RWPE1 (cell line): Measurements from ENCODE around the gene POLA2.

Source experiments
- CTCF ChIA-PET: fragments of 350-600 bp; sonication (Branson Sonifier 250); formaldehyde crosslinking; extraction: SDS; loops from one replicate; lab custom pipeline; 2021; lab: Yijun Ruan, JAX
- POLR2A ChIA-PET: fragments of 400-600 bp; formaldehyde crosslinking; extraction: SDS; loops from one replicate; lab custom pipeline; 2020; ENCODE audit warnings: antibody characterized with exemption; ENCODE audit not compliant: low non-redundant PET; lab: Yijun Ruan, JAX
- DNase-seq: peaks from one replicate; pipeline ENCODE4 v3.0.0; 2012; ENCODE audit warnings: low spot score
- H3K27ac ChIP-seq: fragments of 450-650 bp; 2 replicates; pipeline ENCODE4 v1.5.1; 2017
- TF ChIP-seq, protein P1 (sequence below): fragments of 450-650 bp; conservative IDR thresholded peaks from 2 replicates; pipeline ENCODE4 v1.5.1; 2017; ENCODE audit warnings: low read depth, mild to moderate bottlenecking

POLA2 gene

DNA sequence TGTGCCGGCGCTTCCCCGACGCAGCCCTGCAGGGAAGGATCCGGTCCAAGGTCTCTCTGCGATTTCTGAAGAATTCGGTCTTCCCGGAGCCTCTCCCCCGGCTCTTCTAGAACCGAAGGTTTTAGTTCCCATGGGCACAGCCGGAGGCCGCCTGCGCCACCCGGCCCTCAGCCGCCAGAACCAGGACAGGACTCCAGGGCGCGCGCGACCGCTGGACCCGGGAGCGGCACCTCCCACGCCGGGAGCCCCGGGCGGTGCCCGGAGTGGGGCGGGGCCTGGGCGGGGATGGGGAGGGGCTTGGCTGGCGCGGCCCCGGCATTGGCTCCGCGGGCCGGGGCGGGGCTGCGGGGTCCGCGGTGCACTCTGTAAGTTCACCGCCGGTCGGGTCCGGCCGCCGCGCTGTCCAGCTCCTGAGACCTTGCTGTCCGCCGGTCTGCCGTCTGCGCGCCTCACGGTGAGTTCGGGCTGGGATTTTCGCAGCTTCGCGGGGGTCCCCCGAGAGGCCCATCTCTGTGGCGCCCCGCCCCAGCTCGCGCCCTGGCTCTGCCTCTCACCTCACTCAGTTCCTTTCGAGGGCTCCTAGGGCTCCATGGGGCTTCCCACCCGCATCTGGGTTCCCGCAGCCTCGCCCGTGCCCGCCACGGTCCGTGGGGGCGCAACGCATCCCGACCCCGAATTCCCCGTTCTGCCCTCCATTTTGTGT, 52.9 kb downstream of the POLA2 start, which contains the start of gene CDC42EP2:
Gene CDC42EP2 (plus strand): TSS at position 366 of the 703 bp plus-strand sequence. CDS start 6,033 bp downstream, outside the sequence.
- ChIA-PET POLR2A (no interaction called here), CTCF (interaction anchor here (0.6 to 3.0 kb wide), 26 partner anchors 9 to 300 kb away, joined by 3 to 83 read pairs (median 4); partner anchors contain the start of genes DPF2 and POLA2)
- TF ChIP-seq, protein P1, sequence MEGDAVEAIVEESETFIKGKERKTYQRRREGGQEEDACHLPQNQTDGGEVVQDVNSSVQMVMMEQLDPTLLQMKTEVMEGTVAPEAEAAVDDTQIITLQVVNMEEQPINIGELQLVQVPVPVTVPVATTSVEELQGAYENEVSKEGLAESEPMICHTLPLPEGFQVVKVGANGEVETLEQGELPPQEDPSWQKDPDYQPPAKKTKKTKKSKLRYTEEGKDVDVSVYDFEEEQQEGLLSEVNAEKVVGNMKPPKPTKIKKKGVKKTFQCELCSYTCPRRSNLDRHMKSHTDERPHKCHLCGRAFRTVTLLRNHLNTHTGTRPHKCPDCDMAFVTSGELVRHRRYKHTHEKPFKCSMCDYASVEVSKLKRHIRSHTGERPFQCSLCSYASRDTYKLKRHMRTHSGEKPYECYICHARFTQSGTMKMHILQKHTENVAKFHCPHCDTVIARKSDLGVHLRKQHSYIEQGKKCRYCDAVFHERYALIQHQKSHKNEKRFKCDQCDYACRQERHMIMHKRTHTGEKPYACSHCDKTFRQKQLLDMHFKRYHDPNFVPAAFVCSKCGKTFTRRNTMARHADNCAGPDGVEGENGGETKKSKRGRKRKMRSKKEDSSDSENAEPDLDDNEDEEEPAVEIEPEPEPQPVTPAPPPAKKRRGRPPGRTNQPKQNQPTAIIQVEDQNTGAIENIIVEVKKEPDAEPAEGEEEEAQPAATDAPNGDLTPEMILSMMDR = no peak
- DNase-seq = peak; percentile 90
- peak within 1 kb of the TSS; percentile 97 for H3K27ac ChIP-seq

DNA sequence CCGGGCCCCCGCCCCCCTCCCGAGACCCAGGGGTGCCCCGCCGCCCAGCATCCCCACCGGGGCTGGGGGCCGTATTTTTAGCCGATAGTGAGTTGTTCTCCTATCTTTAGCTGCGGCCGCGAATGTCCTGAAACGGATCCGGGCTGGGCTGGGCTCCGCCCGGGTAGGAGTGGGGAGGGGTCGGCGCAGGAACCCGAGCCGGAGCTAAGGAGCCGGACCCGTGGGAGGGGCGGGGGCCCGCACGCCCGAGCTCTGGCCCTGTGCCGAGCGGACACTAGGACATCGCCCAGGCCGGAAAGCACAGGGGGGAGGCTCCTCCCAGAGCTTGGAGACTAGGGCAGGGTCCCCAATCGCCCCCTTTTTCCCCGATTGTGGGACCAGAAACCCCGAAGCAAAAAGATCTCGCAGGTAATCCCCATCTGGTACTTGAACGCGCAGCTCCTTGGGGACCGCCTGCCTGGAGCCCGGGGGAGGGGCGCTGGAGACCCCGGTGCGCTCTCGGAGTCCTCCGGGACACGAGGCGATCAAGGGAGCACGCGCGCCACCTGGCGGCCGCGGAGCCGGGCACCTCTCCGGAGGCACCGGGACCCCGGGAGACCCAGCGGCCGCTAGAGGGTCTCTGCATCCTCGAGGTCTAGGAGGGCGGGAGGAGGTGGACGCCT, 53.6 kb downstream of the POLA2 start:
- ChIA-PET POLR2A (interaction anchor here (1.7 kb wide), 1 partner anchor 53 kb away, joined by 3 read pairs; the partner anchor contains the start of gene POLA2), CTCF (interaction anchor here (0.6 to 3.0 kb wide), 27 partner anchors 9 to 594 kb away, joined by 3 to 83 read pairs (median 4); partner anchors contain the start of genes DPF2 and POLA2)
- peak; percentile 61 for DNase-seq
- H3K27ac ChIP-seq = peak overlapping the region; percentile 97
- TF ChIP-seq, protein P1 = peak; percentile 96

DNA sequence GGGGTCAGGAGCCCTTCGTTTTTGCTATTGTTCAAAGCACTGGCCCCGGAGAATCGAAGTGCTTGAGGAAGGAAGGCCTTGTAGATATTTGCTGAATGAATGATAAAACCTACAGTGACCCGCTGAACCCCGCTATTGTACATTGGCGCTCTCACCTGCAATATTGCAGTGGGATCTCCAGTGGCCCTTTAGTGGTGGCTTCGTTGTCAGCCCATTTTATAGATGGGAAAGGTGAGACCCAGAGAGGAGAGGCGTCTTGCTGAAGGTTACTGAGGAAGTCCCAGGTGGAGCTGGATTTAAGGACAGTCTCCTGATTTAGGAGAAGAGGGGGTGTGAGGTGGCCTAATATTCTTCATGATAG, 54.1 kb downstream of the POLA2 start:
- no peak for DNase-seq
- POLR2A ChIA-PET = interaction anchor here (1.7 kb wide), 1 partner anchor 53 kb away, joined by 3 read pairs; the partner anchor contains the start of gene POLA2
- CTCF ChIA-PET = interaction anchor here (0.5 to 3.0 kb wide), 15 partner anchors 13 to 931 kb away, joined by 3 to 83 read pairs (median 4); partner anchors contain the start of genes DPF2 and POLA2
- TF ChIP-seq, protein P1 = peak; percentile 45
- H3K27ac ChIP-seq = peak overlapping the region; percentile 97

DNA sequence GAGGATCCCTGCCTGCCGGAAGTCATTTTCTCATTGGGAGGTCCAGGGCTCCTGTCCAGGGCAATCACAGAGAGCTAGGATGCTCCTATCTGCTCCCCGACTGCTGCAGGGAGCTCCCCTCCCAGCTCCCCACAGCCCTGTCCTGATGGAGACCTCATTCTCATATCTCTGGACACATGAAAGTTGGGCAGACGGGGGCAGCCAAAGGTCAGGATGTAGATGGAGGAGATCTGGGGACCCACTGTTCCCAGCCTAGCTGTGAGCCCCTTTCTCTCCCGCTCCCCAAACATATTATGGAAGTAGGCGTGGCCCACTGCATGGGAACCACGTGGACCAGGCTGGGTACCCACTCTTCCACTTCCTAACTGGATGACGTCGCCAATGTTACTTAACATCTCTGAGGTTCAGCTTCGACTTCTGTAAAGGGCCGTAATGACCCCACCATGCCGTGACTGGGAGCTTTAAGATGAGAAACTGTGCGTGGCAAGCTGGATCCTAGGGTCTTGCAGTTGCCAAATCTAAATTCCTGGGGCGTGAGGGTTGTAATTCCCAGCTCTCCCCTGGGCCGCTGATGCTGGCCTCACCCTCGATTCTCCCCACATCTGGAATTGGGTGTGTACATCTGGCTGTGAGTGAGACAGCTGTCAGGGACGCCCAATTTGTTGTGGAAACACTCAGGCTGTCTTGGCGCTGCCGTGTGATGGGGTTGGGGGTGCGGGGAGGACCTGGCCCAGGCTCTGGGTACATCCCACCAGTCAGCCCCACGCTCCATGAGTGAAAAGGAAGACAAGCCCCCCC, 54.7 kb downstream of the POLA2 start:
- H3K27ac ChIP-seq = peak overlapping the region; percentile 97
- TF ChIP-seq, protein P1 = no peak
- POLR2A ChIA-PET = interaction anchor here (1.7 kb wide), 1 partner anchor 54 kb away, joined by 3 read pairs; the partner anchor contains the start of gene POLA2
- CTCF ChIA-PET = interaction anchor here (0.5 to 3.0 kb wide), 14 partner anchors 8 to 931 kb away, joined by 3 to 83 read pairs (median 3); partner anchors contain the start of genes DPF2, POLA2 and ZNHIT2
- peak; percentile 52 for DNase-seq

DNA sequence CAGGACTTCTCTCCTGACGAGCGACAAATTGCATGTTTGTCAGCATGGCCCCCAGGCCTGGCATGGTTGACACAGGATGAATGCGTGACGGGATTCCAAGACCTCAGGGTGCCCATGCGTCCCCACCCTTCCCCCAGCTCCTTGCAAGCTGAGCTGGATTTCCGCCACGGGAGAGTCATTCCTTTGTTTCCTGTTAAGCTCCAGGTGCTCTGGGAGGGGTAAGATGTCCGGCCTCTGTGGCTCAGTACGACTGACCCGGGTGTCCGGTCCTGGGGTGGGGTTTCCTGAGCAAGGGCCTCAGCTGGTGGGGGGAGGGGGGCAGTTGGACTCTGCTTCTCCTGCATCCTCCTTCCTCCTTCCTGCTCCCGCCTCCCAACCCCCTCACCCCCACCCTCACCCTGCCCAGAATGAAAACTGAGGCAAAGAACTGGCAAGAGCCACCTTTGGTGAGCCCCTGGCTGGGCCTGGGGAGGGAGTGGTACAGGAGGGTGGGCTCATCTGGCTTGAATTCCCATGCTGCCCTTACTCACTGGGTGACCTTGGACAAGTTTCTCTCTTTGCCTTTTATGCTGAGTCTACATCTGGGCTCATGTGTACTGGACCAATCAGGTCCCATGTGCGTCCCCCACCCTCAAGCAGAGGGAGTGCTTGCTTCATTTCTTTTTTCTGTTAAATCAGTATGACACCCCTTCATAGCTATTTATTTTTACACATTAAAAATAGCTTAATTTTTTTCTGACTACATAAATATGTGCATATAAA, 55.4 kb downstream of the POLA2 start:
- peak overlapping the region; percentile 97 for H3K27ac ChIP-seq
- ChIA-PET POLR2A (interaction anchor here (1.7 kb wide), 1 partner anchor 55 kb away, joined by 3 read pairs; the partner anchor contains the start of gene POLA2), CTCF (interaction anchor here (0.6 to 3.0 kb wide), 7 partner anchors 9 to 728 kb away, joined by 3 to 83 read pairs (median 3); partner anchors contain the start of gene DPF2)
- DNase-seq = peak; percentile 70
- TF ChIP-seq, protein P1 = no peak
